ENCODE data around the gene LIPK.

Gene LIPK

GRCh38 chr10:88762906-88763305 is 56.9 kb downstream of the LIPK start:
- DNase-seq (ENCODE audit: low spot score) = no peak
- no peak overlapping the region for H3K27ac ChIP-seq (replicated peaks; ENCODE audit: low read length)
- no peak overlapping the region for H3K23ac ChIP-seq (ENCODE audit: low read depth, low read length, poor library complexity)
- no peak overlapping the region for H2BK15ac ChIP-seq (ENCODE audit: low read length)
- no peak overlapping the region for H3K9ac ChIP-seq (ENCODE audit: low read depth, low read length, poor library complexity)
- H3K18ac ChIP-seq (ENCODE audit: low read length) = no peak overlapping the region
- no peak overlapping the region for H3K4me2 ChIP-seq (ENCODE audit: insufficient read depth, low read length, poor library complexity, severe bottlenecking)
- no peak overlapping the region for H4K8ac ChIP-seq (ENCODE audit: low read depth, low read length)
- H3K79me1 ChIP-seq (ENCODE audit: low read depth, low read length) = no peaks in the 10 kb centered on the region
- H2AFZ ChIP-seq (ENCODE audit: low read length) = no peak overlapping the region
- no peak overlapping the region for H2AK5ac ChIP-seq (ENCODE audit: low read depth, low read length)
- H2BK120ac ChIP-seq (ENCODE audit: low read depth, low read length) = no peak overlapping the region
- no peak overlapping the region for H2BK5ac ChIP-seq (ENCODE audit: low read length)
- H3K36me3 ChIP-seq (replicated peaks in 1 of 2; ENCODE audit: control insufficient read depth in 2 of 2, insufficient read depth in 2 of 2, low read length in 2 of 2) = no peaks in the 10 kb centered on the region
- no peak overlapping the region for H2BK12ac ChIP-seq (ENCODE audit: low read length)
- H4K91ac ChIP-seq (ENCODE audit: low read depth, low read length, poor library complexity) = no peak overlapping the region
- H3K9me3 ChIP-seq (replicated peaks in 1 of 2; ENCODE audit: control insufficient read depth in 2 of 2, insufficient read depth in 1 of 2, low read depth in 1 of 2, low read length in 2 of 2) = no peaks in the 10 kb centered on the region
- no peaks in the 10 kb centered on the region for H3K27me3 ChIP-seq (ENCODE audit: control insufficient read depth in 3 of 3, insufficient read depth in 3 of 3, low read depth in 1 of 3, low read length in 3 of 3)
- no CpG with 5 or more reads among the region's 1 CpG for WGBS, 2 donors (ENCODE audit: extremely low coverage in 2 of 2, insufficient read length in 2 of 2, insufficient replicate concordance in 1 of 2)
- H3K4me1 ChIP-seq (ENCODE audit: control insufficient read depth in 2 of 2, insufficient read depth in 1 of 2, low read depth in 1 of 2, low read length in 2 of 2) = no peaks in the 10 kb centered on the region
- no peak overlapping the region for H3K4ac ChIP-seq (ENCODE audit: low read length)
- no peak overlapping the region for H3K4me3 ChIP-seq (ENCODE audit: low read length in 2 of 2)
- no peak overlapping the region for H3K14ac ChIP-seq (ENCODE audit: low read length)

- Histone ChIP-seq H3K9ac (ENCODE audit: low read depth, low read length, poor library complexity) (no peak overlapping the region), H3K14ac (ENCODE audit: low read length) (no peak overlapping the region), H2AFZ (ENCODE audit: low read length) (no peak overlapping the region), H3K27me3 (ENCODE audit: control insufficient read depth in 3 of 3, insufficient read depth in 3 of 3, low read depth in 1 of 3, low read length in 3 of 3) (no peaks in the 10 kb centered on the region), H3K36me3 (replicated peaks in 1 of 2; ENCODE audit: control insufficient read depth in 2 of 2, insufficient read depth in 2 of 2, low read length in 2 of 2) (no peaks in the 10 kb centered on the region), H4K91ac (ENCODE audit: low read depth, low read length, poor library complexity) (no peak overlapping the region), H3K18ac (ENCODE audit: low read length) (no peak overlapping the region), H2AK5ac (ENCODE audit: low read depth, low read length) (no peak overlapping the region), H2BK120ac (ENCODE audit: low read depth, low read length) (no peak overlapping the region), H2BK12ac (ENCODE audit: low read length) (no peak overlapping the region), H3K9me3 (replicated peaks in 1 of 2; ENCODE audit: control insufficient read depth in 2 of 2, insufficient read depth in 1 of 2, low read depth in 1 of 2, low read length in 2 of 2) (no peaks in the 10 kb centered on the region), H3K23ac (ENCODE audit: low read depth, low read length, poor library complexity) (no peak overlapping the region), H3K27ac (replicated peaks; ENCODE audit: low read length) (no peak overlapping the region), H3K4me1 (ENCODE audit: control insufficient read depth in 2 of 2, insufficient read depth in 1 of 2, low read depth in 1 of 2, low read length in 2 of 2) (no peaks in the 10 kb centered on the region), H3K4me3 (ENCODE audit: low read length in 2 of 2) (no peak overlapping the region), H3K4me2 (ENCODE audit: insufficient read depth, low read length, poor library complexity, severe bottlenecking) (no peak overlapping the region), H3K4ac (ENCODE audit: low read length) (no peak overlapping the region), H4K8ac (ENCODE audit: low read depth, low read length) (no peak overlapping the region), H2BK15ac (ENCODE audit: low read length) (no peak overlapping the region), H2BK5ac (ENCODE audit: low read length) (no peak overlapping the region), H3K79me1 (ENCODE audit: low read depth, low read length) (no peaks in the 10 kb centered on the region)
- no CpG with 5 or more reads among the region's 1 CpG for WGBS, 2 donors (ENCODE audit: extremely low coverage in 2 of 2, insufficient read length in 2 of 2, insufficient replicate concordance in 1 of 2)
- no peak for DNase-seq (ENCODE audit: low spot score)
Observed at GRCh38 chr10:88763441-88763840, 57.4 kb downstream of the LIPK start.

- H3K18ac ChIP-seq (ENCODE audit: low read length) = no peak overlapping the region
- no peak for DNase-seq (ENCODE audit: low spot score)
Observed at GRCh38 chr10:88764110-88764509, 58.1 kb downstream of the LIPK start.

GRCh38 chr10:88765816-88766215 is 59.8 kb downstream of the LIPK start:
- Histone ChIP-seq H3K9me3 (replicated peaks in 1 of 2; ENCODE audit: control insufficient read depth in 2 of 2, insufficient read depth in 1 of 2, low read depth in 1 of 2, low read length in 2 of 2) (no peaks in the 10 kb centered on the region), H3K14ac (ENCODE audit: low read length) (no peak overlapping the region), H2BK15ac (ENCODE audit: low read length) (no peak overlapping the region), H3K4ac (ENCODE audit: low read length) (no peak overlapping the region), H3K27ac (replicated peaks; ENCODE audit: low read length) (no peak overlapping the region), H2AK5ac (ENCODE audit: low read depth, low read length) (no peak overlapping the region), H3K9ac (ENCODE audit: low read depth, low read length, poor library complexity) (no peak overlapping the region), H3K27me3 (ENCODE audit: control insufficient read depth in 3 of 3, insufficient read depth in 3 of 3, low read depth in 1 of 3, low read length in 3 of 3) (no peaks in the 10 kb centered on the region), H4K8ac (ENCODE audit: low read depth, low read length) (no peak overlapping the region), H3K79me1 (ENCODE audit: low read depth, low read length) (no peaks in the 10 kb centered on the region), H2BK12ac (ENCODE audit: low read length) (no peak overlapping the region), H3K4me3 (ENCODE audit: low read length in 2 of 2) (no peak overlapping the region), H2BK120ac (ENCODE audit: low read depth, low read length) (no peak overlapping the region), H4K91ac (ENCODE audit: low read depth, low read length, poor library complexity) (no peak overlapping the region), H2BK5ac (ENCODE audit: low read length) (no peak overlapping the region), H3K18ac (ENCODE audit: low read length) (no peak overlapping the region), H3K4me1 (ENCODE audit: control insufficient read depth in 2 of 2, insufficient read depth in 1 of 2, low read depth in 1 of 2, low read length in 2 of 2) (no peaks in the 10 kb centered on the region), H3K36me3 (replicated peaks in 1 of 2; ENCODE audit: control insufficient read depth in 2 of 2, insufficient read depth in 2 of 2, low read length in 2 of 2) (no peaks in the 10 kb centered on the region), H3K4me2 (ENCODE audit: insufficient read depth, low read length, poor library complexity, severe bottlenecking) (no peak overlapping the region), H2AFZ (ENCODE audit: low read length) (no peak overlapping the region), H3K23ac (ENCODE audit: low read depth, low read length, poor library complexity) (no peak overlapping the region)
- DNase-seq (ENCODE audit: low spot score) = no peak
- no CpG with 5 or more reads among the region's 1 CpG for WGBS, 2 donors (ENCODE audit: extremely low coverage in 2 of 2, insufficient read length in 2 of 2, insufficient replicate concordance in 1 of 2)

More at GRCh38 chr10:88764110-88764509, 58.1 kb downstream of the LIPK start:
- WGBS, 2 donors (ENCODE audit: extremely low coverage in 2 of 2, insufficient read length in 2 of 2, insufficient replicate concordance in 1 of 2) = no CpG with 5 or more reads among the region's 3 CpGs
- H3K4ac ChIP-seq (ENCODE audit: low read length) = no peak overlapping the region
- no peak overlapping the region for H4K8ac ChIP-seq (ENCODE audit: low read depth, low read length)
- H2BK12ac ChIP-seq (ENCODE audit: low read length) = no peak overlapping the region
- no peaks in the 10 kb centered on the region for H3K4me1 ChIP-seq (ENCODE audit: control insufficient read depth in 2 of 2, insufficient read depth in 1 of 2, low read depth in 1 of 2, low read length in 2 of 2)
- H3K27me3 ChIP-seq (ENCODE audit: control insufficient read depth in 3 of 3, insufficient read depth in 3 of 3, low read depth in 1 of 3, low read length in 3 of 3) = no peaks in the 10 kb centered on the region
- H2AFZ ChIP-seq (ENCODE audit: low read length) = no peak overlapping the region
- H2AK5ac ChIP-seq (ENCODE audit: low read depth, low read length) = no peak overlapping the region
- H2BK15ac ChIP-seq (ENCODE audit: low read length) = no peak overlapping the region
- H3K9ac ChIP-seq (ENCODE audit: low read depth, low read length, poor library complexity) = no peak overlapping the region
- no peaks in the 10 kb centered on the region for H3K79me1 ChIP-seq (ENCODE audit: low read depth, low read length)
- no peak overlapping the region for H3K14ac ChIP-seq (ENCODE audit: low read length)
- H2BK120ac ChIP-seq (ENCODE audit: low read depth, low read length) = no peak overlapping the region
- H2BK5ac ChIP-seq (ENCODE audit: low read length) = no peak overlapping the region
- no peaks in the 10 kb centered on the region for H3K36me3 ChIP-seq (replicated peaks in 1 of 2; ENCODE audit: control insufficient read depth in 2 of 2, insufficient read depth in 2 of 2, low read length in 2 of 2)
- no peaks in the 10 kb centered on the region for H3K9me3 ChIP-seq (replicated peaks in 1 of 2; ENCODE audit: control insufficient read depth in 2 of 2, insufficient read depth in 1 of 2, low read depth in 1 of 2, low read length in 2 of 2)
- no peak overlapping the region for H3K23ac ChIP-seq (ENCODE audit: low read depth, low read length, poor library complexity)
- no peak overlapping the region for H3K4me2 ChIP-seq (ENCODE audit: insufficient read depth, low read length, poor library complexity, severe bottlenecking)
- H3K4me3 ChIP-seq (ENCODE audit: low read length in 2 of 2) = no peak overlapping the region
- H3K27ac ChIP-seq (replicated peaks; ENCODE audit: low read length) = no peak overlapping the region
- no peak overlapping the region for H4K91ac ChIP-seq (ENCODE audit: low read depth, low read length, poor library complexity)
